HepG2 (cell line): Measurements from ENCODE around the gene HPDL. TPM values are rescaled to one million over a fixed set of nuclear protein-coding genes. Genes with fewer than 3 reads are reported as not detected.

Experiments used
- CREM ChIP-seq, 2 experiments: sonication (generic) in 1 of 2; formaldehyde crosslinking in 1 of 2; IDR thresholded peaks; 2 replicates each; pipeline versions ENCODE4 v1.4.0 to v1.6.1; 2016 to 2020; ENCODE audit warnings: antibody characterized with exemption in 1 of 2, mild to moderate bottlenecking in 1 of 2, missing genetic modification reagents in 1 of 2
- FOXP4 ChIP-seq: sonication (generic); formaldehyde crosslinking; IDR thresholded peaks from 2 replicates; pipeline ENCODE4 v1.4.0; 2020; ENCODE audit warnings: missing genetic modification reagents
- HMGXB3 ChIP-seq: sonication (generic); formaldehyde crosslinking; IDR thresholded peaks from 2 replicates; pipeline ENCODE4 v1.4.0; 2020; ENCODE audit warnings: missing genetic modification reagents, borderline replicate concordance
- HMGXB4 ChIP-seq, 2 experiments: sonication (generic) in 1 of 2; formaldehyde crosslinking in 1 of 2; IDR thresholded peaks; 2 replicates each; pipeline versions ENCODE4 v1.4.0 to v1.6.1; 2018 to 2020; ENCODE audit warnings: missing genetic modification reagents in 2 of 2, borderline replicate concordance in 1 of 2, low read depth in 1 of 2, mild to moderate bottlenecking in 1 of 2, missing biosample characterization in 1 of 2
- KDM2A ChIP-seq: sonication (generic); formaldehyde crosslinking; IDR thresholded peaks from 2 replicates; pipeline ENCODE4 v1.4.0; 2020; ENCODE audit warnings: low read depth, missing genetic modification reagents, borderline replicate concordance
- KDM6A ChIP-seq: IDR thresholded peaks from 2 replicates; pipeline ENCODE4 v1.6.1; 2016; ENCODE audit warnings: low read depth
- SALL1 ChIP-seq: sonication (generic); formaldehyde crosslinking; IDR thresholded peaks from 2 replicates; pipeline ENCODE4 v1.8.0; 2022; ENCODE audit warnings: mild to moderate bottlenecking, missing genetic modification reagents
- ZBTB7B ChIP-seq: sonication (generic); formaldehyde crosslinking; IDR thresholded peaks from 2 replicates; pipeline ENCODE4 v1.4.0; 2020; ENCODE audit warnings: missing genetic modification reagents
- ZFAT ChIP-seq: sonication (generic); formaldehyde crosslinking; conservative IDR thresholded peaks from 2 replicates; pipeline ENCODE4 v1.8.1; 2023; ENCODE audit warnings: missing genetic modification reagents, inconsistent platforms
- ZGPAT ChIP-seq: IDR thresholded peaks from 2 replicates; pipeline ENCODE4 v1.6.1; 2016; ENCODE audit warnings: mild to moderate bottlenecking
- ZNF17 ChIP-seq: sonication (generic); formaldehyde crosslinking; IDR thresholded peaks from 2 replicates; pipeline ENCODE4 v1.5.0; 2020; ENCODE audit warnings: mild to moderate bottlenecking, missing genetic modification reagents
- ZNF280D ChIP-seq: sonication (generic); formaldehyde crosslinking; IDR thresholded peaks from 2 replicates; pipeline ENCODE4 v1.5.1; 2020; ENCODE audit warnings: mild to moderate bottlenecking, missing genetic modification reagents
- polyA plus RNA-seq, 8 experiments: library from polyadenylated mRNA; depleted of rRNA in 3 of 8; stranded (reverse) in 7 of 8; unstranded in 1 of 8; fragments of >200 nt; fragmentation: Illumina TruSeq in 4 of 8; extraction: Trizol in 4 of 8; gene quantifications; 2 replicates each; pipeline versions ENCODE4 v1.2.1 to v1.2.3, GENCODE V29; 2011 to 2016; ENCODE audit warnings: low read depth in 4 of 8, missing spikeins in 1 of 8, mixed read lengths in 1 of 8; ENCODE audit not compliant: insufficient read depth in 1 of 8
- total RNA-seq, 5 experiments: library from RNA; depleted of rRNA; stranded (reverse); fragments of >200 nt; fragmentation: Illumina TruSeq; extraction: Trizol; gene quantifications; 2 replicates each; pipeline ENCODE4 v1.2.3, GENCODE V29; 2016; ENCODE audit warnings: low read depth in 1 of 5
- TF ChIP-seq, protein P1 (sequence below): IDR thresholded peaks from 2 replicates; pipeline ENCODE4 v1.6.1; 2016; ENCODE audit warnings: missing genetic modification reagents, missing compliant biosample characterization

HPDL gene
- total and polyA plus RNA-seq, 2 of the 13 experiments (the other 11 are each of a cell fraction or from before 2014, with no cell fraction given): not detected

GRCh38 chr1:45297666-45298356 is 28.9 kb upstream of the HPDL start (continued):
- TF ChIP-seq HMGXB3 (CRISPR knock-in tag) (peak; percentile 56; the same call in 1 of the 2 replicates), KDM6A (CRISPR knock-in tag) (peak; percentile 55; the same call in 1 of the 2 replicates), ZNF17 (CRISPR knock-in tag) (no peak), ZFAT (CRISPR knock-in tag) (no peak), FOXP4 (peak; percentile 47; the same call in 1 of the 2 replicates), ZGPAT (CRISPR knock-in tag) (peak; percentile 37; the same call in 1 of the 2 replicates), CREM (IDR thresholded peaks at IDR 0.05) (peak; percentile 48), CREM (CRISPR knock-in tag; IDR thresholded peaks at IDR 0.05) (no peak), SALL1 (CRISPR knock-in tag) (peak; percentile 30), ZNF280D (CRISPR knock-in tag) (0 out of 2 replicates have a peak, but pooled peaks have one; percentile 21), ZBTB7B (CRISPR knock-in tag) (0 out of 2 replicates have a peak, but pooled peaks have one; percentile 32), HMGXB4 (CRISPR knock-in tag; IDR thresholded peaks at IDR 0.05; ENCODE audit: borderline replicate concordance in 1 of 2, low read depth in 1 of 2) (0 out of 4 replicates have a peak, but pooled peaks of 1 of the 2 experiments have one; percentile 16), KDM2A (no peak)
- TF ChIP-seq, protein P1, sequence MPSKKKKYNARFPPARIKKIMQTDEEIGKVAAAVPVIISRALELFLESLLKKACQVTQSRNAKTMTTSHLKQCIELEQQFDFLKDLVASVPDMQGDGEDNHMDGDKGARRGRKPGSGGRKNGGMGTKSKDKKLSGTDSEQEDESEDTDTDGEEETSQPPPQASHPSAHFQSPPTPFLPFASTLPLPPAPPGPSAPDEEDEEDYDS (CRISPR knock-in tag): 0 out of 2 replicates have a peak, but pooled peaks have one; percentile 32
